HCT116 (cell line): Measurements from ENCODE around the gene CLCF1. TPM values are rescaled to one million over a fixed set of nuclear protein-coding genes. Genes with fewer than 3 reads are reported as not detected.

Source experiments
- ATAC-seq: fragments of 200-7000 bp; cut with Tn5 transposase; 2 replicates; pipeline ENCODE4 v1.9.1; 2020; ENCODE audit warnings: mild to moderate bottlenecking, moderate library complexity
- BruUV-seq: library from RNA; stranded (reverse); fragments of 400-500 nt; replicated peaks from 2 replicates; lab custom pipeline; 2021; lab: Mats Ljungman, UMichigan
- CTCF ChIA-PET: fragments of 300-600 bp; sonication (Branson Sonifier 250); formaldehyde crosslinking; loops from one replicate; lab custom pipeline; 2021; ENCODE audit warnings: antibody characterized with exemption; lab: Charles Lee
- POLR2A ChIA-PET: fragments of 300-600, 350-600 bp; sonication (Branson Sonifier 250); formaldehyde crosslinking; loops from one replicate; lab custom pipeline; 2021; ENCODE audit warnings: antibody characterized with exemption; lab: Charles Lee
- RAD21 ChIA-PET, 2 experiments: fragments of 300-600 bp; sonication (Branson Sonifier 250); formaldehyde crosslinking; loops; one replicate each; lab custom pipeline; 2023; ENCODE audit warnings: low total read pairs in 2 of 2; ENCODE audit not compliant: uncharacterized antibody in 2 of 2, unreplicated experiment in 2 of 2, low non-redundant PET in 1 of 2; lab: Charles Lee
- DNase-seq: peaks from one replicate; pipeline ENCODE4 v3.0.0-alpha.2; 2010; ENCODE audit warnings: low read depth, low spot score
- H2AFZ ChIP-seq: fragments of 200-600 bp; shearing (Covaris generic), sonication (generic); 2 replicates; pipeline ENCODE4 v1.6.1; 2017; ENCODE audit warnings: low read depth, mixed run types, mixed read lengths, antibody characterized with exemption, low read length; ENCODE audit not compliant: poor library complexity, severe bottlenecking
- H3K27ac ChIP-seq: 2 replicates; pipeline ENCODE4 v1.5.1; 2012; ENCODE audit warnings: low read depth, low read length
- H3K27me3 ChIP-seq: fragments of 200-600 bp; sonication (generic); 2 replicates; pipeline ENCODE4 v1.6.1; 2016; ENCODE audit warnings: mixed run types, low read length, mixed read lengths; ENCODE audit not compliant: insufficient read depth
- H3K36me3 ChIP-seq, 2 experiments: fragments of 200-500 bp in 1 of 2; fragments of 200-600 bp in 1 of 2; sonication (Bioruptor generic) in 1 of 2; sonication (generic) in 1 of 2; 2 replicates each; pipeline versions ENCODE4 v1.5.1 to v1.6.1; 2014 to 2016; ENCODE audit warnings: low read length in 2 of 2, inconsistent platforms in 1 of 2, mixed read lengths in 1 of 2, mixed run types in 1 of 2; ENCODE audit not compliant: insufficient read depth in 2 of 2, control insufficient read depth in 1 of 2
- H3K4me1 ChIP-seq, 2 experiments: fragments of 200-600 bp in 1 of 2; sonication (generic) in 1 of 2; 2 replicates each; pipeline versions ENCODE4 v1.5.1 to v1.6.1; 2012 to 2017; ENCODE audit warnings: low read length in 2 of 2, inconsistent platforms in 1 of 2, mild to moderate bottlenecking in 1 of 2, mixed read lengths in 1 of 2, mixed run types in 1 of 2, moderate library complexity in 1 of 2; ENCODE audit not compliant: insufficient read depth in 2 of 2, control insufficient read depth in 1 of 2
- H3K4me2 ChIP-seq: fragments of 200-600 bp; sonication (generic); 2 replicates; pipeline ENCODE4 v1.6.1; 2017; ENCODE audit warnings: mixed run types, low read length, mixed read lengths
- H3K4me3 ChIP-seq, 2 experiments: fragments of 200-600 bp in 1 of 2; sonication (generic) in 1 of 2; replicated peaks in 1 of 2; 2 replicates each; pipeline ENCODE4 v1.5.1; 2011 to 2016; ENCODE audit warnings: low read length in 2 of 2, control low read depth in 1 of 2, low read depth in 1 of 2, mild to moderate bottlenecking in 1 of 2, mixed read lengths in 1 of 2, mixed run types in 1 of 2
- H3K79me2 ChIP-seq: fragments of 200-600 bp; sonication (generic); 2 replicates; pipeline ENCODE4 v1.6.1; 2017; ENCODE audit warnings: mild to moderate bottlenecking, mixed run types, low read length, moderate library complexity, mixed read lengths; ENCODE audit not compliant: insufficient read depth
- H3K9ac ChIP-seq: fragments of 200-600 bp; sonication (generic); 2 replicates; pipeline ENCODE4 v1.6.1; 2016; ENCODE audit warnings: low read length, mixed read lengths
- H3K9me2 ChIP-seq: fragments of 200-600 bp; sonication (generic), shearing (Covaris generic); 2 replicates; pipeline ENCODE4 v1.6.1; 2017; ENCODE audit warnings: mixed run types, mild to moderate bottlenecking, moderate library complexity; ENCODE audit not compliant: insufficient read depth
- H3K9me3 ChIP-seq, 2 experiments: fragments of 200-500 bp in 1 of 2; fragments of 200-600 bp in 1 of 2; sonication (Bioruptor generic) in 1 of 2; sonication (generic) in 1 of 2; 2 replicates each; pipeline ENCODE4 v1.6.1; 2014 to 2017; ENCODE audit warnings: low read length in 2 of 2, mixed read lengths in 2 of 2, inconsistent platforms in 1 of 2, low read depth in 1 of 2, mild to moderate bottlenecking in 1 of 2, mixed run types in 1 of 2, moderate library complexity in 1 of 2; ENCODE audit not compliant: control insufficient read depth in 1 of 2, insufficient read depth in 1 of 2
- H4K20me1 ChIP-seq: fragments of 200-600 bp; sonication (generic), shearing (Covaris generic); 2 replicates; pipeline ENCODE4 v1.6.1; 2017; ENCODE audit warnings: mixed run types, mild to moderate bottlenecking, moderate library complexity; ENCODE audit not compliant: insufficient read depth
- ATF3 ChIP-seq: IDR thresholded peaks from 2 replicates; pipeline ENCODE4 v1.6.1; 2012
- CBX3 ChIP-seq: IDR thresholded peaks from 2 replicates; pipeline ENCODE4 v1.6.1; 2012; ENCODE audit warnings: low read depth
- POLR2AphosphoS5 ChIP-seq: IDR thresholded peaks from 2 replicates; pipeline ENCODE4 v1.6.1; 2011; ENCODE audit warnings: mild to moderate bottlenecking, low read depth, low read length, moderate library complexity
- RAD21 ChIP-seq: IDR thresholded peaks from 2 replicates; pipeline ENCODE4 v1.6.1; 2012; ENCODE audit warnings: low read depth, mild to moderate bottlenecking
- REST ChIP-seq: IDR thresholded peaks from 2 replicates; pipeline ENCODE4 v1.6.1; 2012; ENCODE audit warnings: low read depth
- SIN3A ChIP-seq: IDR thresholded peaks from 2 replicates; pipeline ENCODE4 v1.6.1; 2012; ENCODE audit warnings: low read depth
- SP1 ChIP-seq: IDR thresholded peaks from 2 replicates; pipeline ENCODE4 v1.6.1; 2012; ENCODE audit warnings: low read depth
- SRF ChIP-seq: IDR thresholded peaks from 2 replicates; pipeline ENCODE4 v1.6.1; 2012; ENCODE audit warnings: low read depth
- ZBTB33 ChIP-seq: IDR thresholded peaks from 2 replicates; pipeline ENCODE4 v1.6.1; 2011; ENCODE audit warnings: mild to moderate bottlenecking, low read length, moderate library complexity; ENCODE audit not compliant: insufficient replicate concordance; ENCODE audit errors: extremely low read depth
- intact Hi-C: fragments of 100-400 bp; cut with micrococcal nuclease; formaldehyde crosslinking; loops from 2 replicates; pipeline ENCODE4 v1.10.0; 2022
- total RNA-seq: library from RNA; stranded (reverse); gene quantifications from one replicate; pipeline ENCODE4 v1.2.1, GENCODE V29; 2021; ENCODE audit not compliant: unreplicated experiment

CLCF1 gene
- total RNA-seq, 1 experiment from 2014 or later: 12.2 TPM

- DNase-seq (no peak), ATAC-seq (no peak; the same call in 1 of the 2 replicates)
- H3K4me1 ChIP-seq: peaks cover 54 to 71% of the 10 kb centered on the region in 2 experiments
- no peak for TF ChIP-seq SP1
- TF ChIP-seq RAD21: no peak
- TF ChIP-seq SIN3A: no peak
- TF ChIP-seq SRF: no peak
- TF ChIP-seq ATF3: no peak
- TF ChIP-seq CBX3: no peak
- no peak for TF ChIP-seq ZBTB33
- TF ChIP-seq POLR2AphosphoS5: no peak
- TF ChIP-seq REST: no peak
- peak overlapping the region; percentile 84 for H3K9ac ChIP-seq
- ChIA-PET CTCF (interaction anchor here (1.0 to 16.6 kb wide), 4 partner anchors 11 to 45 kb away, joined by 4 to 456 read pairs (median 15); partner anchors contain the start of genes CLCF1 and PPP1CA), RAD21 (interaction anchor here (0.9 to 6.0 kb wide), 6 partner anchors 15 to 24 kb away, joined by 3 to 76 read pairs (median 8); partner anchors contain the start of gene CLCF1 (in 1 of the 2)), POLR2A (interaction anchor here (2.0 to 8.1 kb wide), 2 partner anchors 19 to 29 kb away, joined by 6 to 210 read pairs; partner anchors contain the start of gene CLCF1)
- H3K27me3 ChIP-seq: no peaks in the 10 kb centered on the region
- peak overlapping the region; percentile 25 to 35; a peak in 3 of 4 replicates for H3K4me3 ChIP-seq
- no peaks in the 10 kb centered on the region for H3K9me2 ChIP-seq
- BruUV-seq: no TSS peak
- no peaks in the 10 kb centered on the region for H3K36me3 ChIP-seq
- H2AFZ ChIP-seq: no peak overlapping the region
- no peaks in the 10 kb centered on the region for H4K20me1 ChIP-seq
- no peaks in the 10 kb centered on the region for H3K9me3 ChIP-seq
- H3K27ac ChIP-seq: peak overlapping the region; percentile 95
- peaks cover 10% of the 10 kb centered on the region; the same call in 1 of the 2 replicates for H3K79me2 ChIP-seq
- intact Hi-C loops: no loop called here
- H3K4me2 ChIP-seq: peak overlapping the region; percentile 93
These were observed 17.0 kb downstream of the CLCF1 start for GRCh38 chr11:67356387-67356863.
